Measurements from ENCODE around the gene C1orf198.

The C1orf198 gene

DNA sequence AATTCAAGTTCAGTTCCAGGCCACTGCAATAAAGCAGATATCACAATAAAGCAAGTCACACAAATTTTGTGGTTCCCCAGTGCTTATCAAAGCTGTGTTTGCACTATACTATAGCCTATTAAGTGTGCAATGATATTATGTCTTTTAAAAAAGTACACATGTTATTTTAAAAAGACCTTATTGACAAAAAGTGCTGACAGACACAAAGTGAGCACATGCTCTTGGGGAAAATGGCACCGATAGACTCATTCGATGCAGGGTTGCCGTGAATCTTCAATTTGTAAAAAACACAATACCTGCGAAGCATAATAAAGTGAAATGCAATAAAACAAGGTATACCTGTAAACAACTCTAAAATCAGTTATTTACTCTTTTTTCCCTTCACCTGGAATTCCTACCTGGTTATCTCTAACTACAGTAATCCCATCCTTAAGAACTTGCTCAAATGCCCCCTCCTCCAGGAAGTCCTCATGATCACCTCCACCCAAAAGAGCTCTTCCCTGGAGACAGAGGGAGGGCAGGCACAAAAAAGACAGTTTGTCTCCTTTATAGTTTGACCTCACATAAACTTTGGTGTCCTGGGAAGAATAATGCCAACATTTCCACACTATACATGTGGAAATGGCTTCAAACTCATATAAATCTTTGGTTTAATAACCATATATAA, 9.7 kb upstream of the C1orf198 start:
- peaks cover 68 to 85% of the 10 kb centered on the region in 2 donors for H3K27me3 Mint-ChIP-seq

GRCh38 chr1:230877146-230877923, 9.0 kb upstream of the C1orf198 start:
- Mint-ChIP-seq H3K36me3 (ENCODE audit: insufficient read depth) (no peaks in the 10 kb centered on the region), H3K9me3 (no peaks in the 10 kb centered on the region), H3K4me3 (no peak overlapping the region), H3K27ac (no peak overlapping the region), H3K27me3 (peaks cover 62 to 81% of the 10 kb centered on the region in 2 donors), H3K4me1 (ENCODE audit: low read depth in 2 of 2) (peaks cover 0 to 3% of the 10 kb centered on the region in 2 donors)
- ATAC-seq (replicated peaks) (no peak), DNase-seq (no peak)

More for the DNA sequence above, 9.7 kb upstream of the C1orf198 start:
- no peaks in the 10 kb centered on the region for H3K9me3 Mint-ChIP-seq
- peaks cover 0 to 3% of the 10 kb centered on the region in 2 donors for H3K4me1 Mint-ChIP-seq (ENCODE audit: low read depth in 2 of 2)
- no peak for DNase-seq
- H3K4me3 Mint-ChIP-seq: no peak overlapping the region
- H3K36me3 Mint-ChIP-seq (ENCODE audit: insufficient read depth): no peaks in the 10 kb centered on the region
- no peak overlapping the region for H3K27ac Mint-ChIP-seq
- ATAC-seq (replicated peaks): no peak

DNA sequence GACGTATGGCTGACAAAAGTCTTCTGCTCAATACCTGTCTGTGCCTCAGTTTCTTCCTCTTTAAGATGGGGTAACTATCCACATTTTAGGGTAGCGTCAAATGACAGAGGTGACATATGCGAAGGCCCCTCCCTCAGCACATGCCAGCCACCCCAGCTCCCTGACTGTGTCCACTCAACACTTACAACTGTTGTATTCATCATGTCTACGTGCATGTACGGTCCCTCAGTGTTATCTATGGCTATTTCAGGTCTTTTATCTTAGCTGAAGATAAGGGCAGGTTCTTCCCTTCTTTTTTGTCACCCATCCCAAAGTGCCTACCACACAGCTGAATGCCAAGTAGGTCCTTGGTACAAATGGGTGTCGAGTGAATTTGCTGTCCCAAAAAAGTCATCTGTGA, 8.3 kb upstream of the C1orf198 start:
- Mint-ChIP-seq H3K4me1 (ENCODE audit: low read depth in 2 of 2) (peaks cover 0 to 3% of the 10 kb centered on the region in 2 donors), H3K27ac (no peak overlapping the region), H3K4me3 (no peak overlapping the region), H3K27me3 (peaks cover 63 to 81% of the 10 kb centered on the region in 2 donors), H3K36me3 (ENCODE audit: insufficient read depth) (peaks cover 3% of the 10 kb centered on the region), H3K9me3 (no peaks in the 10 kb centered on the region)
- DNase-seq (no peak), ATAC-seq (replicated peaks) (no peak)

- Mint-ChIP-seq H3K4me1 (ENCODE audit: low read depth in 2 of 2) (peaks cover 0 to 3% of the 10 kb centered on the region in 2 donors), H3K27me3 (peaks cover 61 to 81% of the 10 kb centered on the region in 2 donors), H3K36me3 (ENCODE audit: insufficient read depth) (peaks cover 4% of the 10 kb centered on the region), H3K27ac (no peak overlapping the region), H3K9me3 (no peaks in the 10 kb centered on the region), H3K4me3 (no peak overlapping the region)
- ATAC-seq (replicated peaks) (no peak), DNase-seq (no peak)
These were observed 7.0 kb upstream of the C1orf198 start for GRCh38 chr1:230875370-230875769.

- H3K27ac Mint-ChIP-seq: no peak overlapping the region
- peaks cover 6 to 12% of the 10 kb centered on the region in 2 donors for H3K4me1 Mint-ChIP-seq (ENCODE audit: low read depth in 2 of 2)
- ATAC-seq (replicated peaks) (no peak), DNase-seq (no peak)
- H3K36me3 Mint-ChIP-seq (ENCODE audit: insufficient read depth): peaks cover 4% of the 10 kb centered on the region
- peaks cover 36 to 59% of the 10 kb centered on the region in 2 donors for H3K27me3 Mint-ChIP-seq
- H3K4me3 Mint-ChIP-seq: no peak overlapping the region
- H3K9me3 Mint-ChIP-seq: no peaks in the 10 kb centered on the region
These were observed 2.6 kb upstream of the C1orf198 start for GRCh38 chr1:230870916-230871315.

GRCh38 chr1:230869500-230869899, 1.2 kb upstream of the C1orf198 start:
- Mint-ChIP-seq H3K27ac (no peak overlapping the region), H3K4me3 (peak overlapping the region; percentile 87 to 88), H3K36me3 (ENCODE audit: insufficient read depth) (peaks cover 4% of the 10 kb centered on the region), H3K27me3 (peaks cover 24 to 45% of the 10 kb centered on the region in 2 donors), H3K4me1 (ENCODE audit: low read depth in 2 of 2) (peaks cover 6 to 12% of the 10 kb centered on the region in 2 donors), H3K9me3 (no peaks in the 10 kb centered on the region)
- DNase-seq (no peak), ATAC-seq (replicated peaks) (no peak)

- Mint-ChIP-seq H3K27ac (peak overlapping the region; percentile 67 to 79), H3K4me3 (peak overlapping the region; percentile 87 to 88)
- peak; percentile 64 for ATAC-seq (replicated peaks)
These were observed 540 bp upstream of the C1orf198 start for GRCh38 chr1:230868736-230869385.

DNA sequence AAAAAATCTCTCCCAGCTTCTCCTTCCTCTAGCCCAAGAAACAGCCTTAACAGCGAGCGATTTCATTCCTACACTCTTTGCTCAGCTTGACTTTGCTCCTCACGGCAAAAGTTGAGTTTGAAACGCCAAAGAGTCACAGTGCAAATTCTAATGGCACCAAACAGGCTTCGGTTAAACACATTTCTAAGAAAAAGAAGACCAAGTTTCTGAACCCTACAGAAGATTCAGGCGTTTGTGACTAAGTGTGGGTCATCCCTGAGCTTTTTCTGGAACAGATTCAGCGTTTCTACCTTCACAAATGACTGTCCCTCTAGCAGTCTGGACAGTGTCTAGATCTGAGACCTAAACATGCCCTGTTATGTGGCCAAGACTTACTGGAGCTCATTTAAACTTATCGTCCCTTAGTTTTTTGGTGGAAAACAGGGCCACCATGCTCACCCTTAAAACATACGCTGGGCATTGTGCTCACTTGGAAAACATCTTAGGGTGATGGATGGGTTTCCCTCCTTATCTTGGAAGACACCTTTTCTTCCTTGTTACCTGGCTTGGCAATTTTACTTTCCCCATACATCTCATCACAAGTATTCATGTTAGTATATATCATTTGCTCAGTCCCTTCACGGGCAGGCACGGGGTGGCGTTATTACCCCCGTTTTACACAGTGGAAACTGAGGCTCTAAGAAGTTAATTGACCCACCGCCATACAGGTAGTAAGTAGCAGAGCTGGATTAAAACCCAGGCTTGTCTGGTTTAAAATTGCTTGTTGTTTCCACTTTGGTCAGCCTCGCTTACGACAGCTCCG, 1.0 kb downstream of the C1orf198 start:
- no peaks in the 10 kb centered on the region for H3K9me3 Mint-ChIP-seq
- DNase-seq: no peak
- H3K4me3 Mint-ChIP-seq: peak overlapping the region; percentile 87 to 88
- peak overlapping the region in 1 of 2 donors; percentile 67 for H3K27ac Mint-ChIP-seq
- peaks cover 4% of the 10 kb centered on the region for H3K36me3 Mint-ChIP-seq (ENCODE audit: insufficient read depth)
- peaks cover 17 to 41% of the 10 kb centered on the region in 2 donors for H3K27me3 Mint-ChIP-seq
- ATAC-seq (replicated peaks): no peak
- H3K4me1 Mint-ChIP-seq (ENCODE audit: low read depth in 2 of 2): peaks cover 12 to 22% of the 10 kb centered on the region in 2 donors

More at GRCh38 chr1:230868736-230869385, 540 bp upstream of the C1orf198 start:
- Mint-ChIP-seq H3K9me3 (no peaks in the 10 kb centered on the region), H3K36me3 (ENCODE audit: insufficient read depth) (peaks cover 4% of the 10 kb centered on the region), H3K27me3 (peaks cover 19 to 44% of the 10 kb centered on the region in 2 donors), H3K4me1 (ENCODE audit: low read depth in 2 of 2) (peaks cover 6 to 12% of the 10 kb centered on the region in 2 donors)
- peak in 2 of 3 experiments; percentile 27 to 42 for DNase-seq

- peak overlapping the region; percentile 4 to 8 for H3K4me3 Mint-ChIP-seq
- peaks cover 9 to 33% of the 10 kb centered on the region in 2 donors for H3K27me3 Mint-ChIP-seq
- DNase-seq (no peak), ATAC-seq (replicated peaks) (no peak)
- H3K4me1 Mint-ChIP-seq (ENCODE audit: low read depth in 2 of 2): peaks cover 12 to 22% of the 10 kb centered on the region in 2 donors
- no peaks in the 10 kb centered on the region for H3K9me3 Mint-ChIP-seq
- H3K36me3 Mint-ChIP-seq (ENCODE audit: insufficient read depth): no peaks in the 10 kb centered on the region
- H3K27ac Mint-ChIP-seq: no peak overlapping the region
These were observed 1.9 kb downstream of the C1orf198 start for GRCh38 chr1:230866171-230867070.

GRCh38 chr1:230865062-230865817, 3.1 kb downstream of the C1orf198 start:
- Mint-ChIP-seq H3K4me3 (no peak overlapping the region), H3K9me3 (no peaks in the 10 kb centered on the region), H3K36me3 (ENCODE audit: insufficient read depth) (no peaks in the 10 kb centered on the region), H3K27me3 (peaks cover 0 to 21% of the 10 kb centered on the region in 2 donors), H3K4me1 (ENCODE audit: low read depth in 2 of 2) (peaks cover 12 to 22% of the 10 kb centered on the region in 2 donors), H3K27ac (no peak overlapping the region)
- ATAC-seq (replicated peaks) (no peak), DNase-seq (no peak)

- Mint-ChIP-seq H3K27ac (no peak overlapping the region), H3K27me3 (peaks cover 0 to 13% of the 10 kb centered on the region in 2 donors), H3K9me3 (no peaks in the 10 kb centered on the region), H3K4me3 (no peak overlapping the region), H3K36me3 (ENCODE audit: insufficient read depth) (no peaks in the 10 kb centered on the region), H3K4me1 (ENCODE audit: low read depth in 2 of 2) (peaks cover 12 to 21% of the 10 kb centered on the region in 2 donors)
- ATAC-seq (replicated peaks) (no peak), DNase-seq (no peak)
These were observed 3.9 kb downstream of the C1orf198 start for GRCh38 chr1:230864441-230864840.

All from effector memory CD8-positive, alpha-beta T cell (primary cell).